GM19452 (cell line): ENCODE measurements around the gene CCND2.

ENCODE experiments used
- ATAC-seq: cut with Tn5 transposase; IDR thresholded peaks from one replicate; pipeline ENCODE4 v1.9.1; 2021; ENCODE audit not compliant: unreplicated experiment

Gene CCND2

DNA sequence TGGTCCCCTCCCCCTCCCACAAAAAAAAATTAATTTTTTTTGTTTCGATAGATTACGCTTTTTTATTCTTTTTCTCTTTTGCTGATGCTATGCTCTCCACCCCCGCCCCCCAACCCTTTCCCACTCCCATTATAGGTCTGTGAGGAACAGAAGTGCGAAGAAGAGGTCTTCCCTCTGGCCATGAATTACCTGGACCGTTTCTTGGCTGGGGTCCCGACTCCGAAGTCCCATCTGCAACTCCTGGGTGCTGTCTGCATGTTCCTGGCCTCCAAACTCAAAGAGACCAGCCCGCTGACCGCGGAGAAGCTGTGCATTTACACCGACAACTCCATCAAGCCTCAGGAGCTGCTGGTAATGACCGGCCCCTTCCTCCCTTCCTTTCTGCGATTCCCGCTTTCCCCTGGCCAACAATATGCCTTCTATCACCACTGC is 2.3 kb downstream of the CCND2 start:
- no peak for ATAC-seq

DNA sequence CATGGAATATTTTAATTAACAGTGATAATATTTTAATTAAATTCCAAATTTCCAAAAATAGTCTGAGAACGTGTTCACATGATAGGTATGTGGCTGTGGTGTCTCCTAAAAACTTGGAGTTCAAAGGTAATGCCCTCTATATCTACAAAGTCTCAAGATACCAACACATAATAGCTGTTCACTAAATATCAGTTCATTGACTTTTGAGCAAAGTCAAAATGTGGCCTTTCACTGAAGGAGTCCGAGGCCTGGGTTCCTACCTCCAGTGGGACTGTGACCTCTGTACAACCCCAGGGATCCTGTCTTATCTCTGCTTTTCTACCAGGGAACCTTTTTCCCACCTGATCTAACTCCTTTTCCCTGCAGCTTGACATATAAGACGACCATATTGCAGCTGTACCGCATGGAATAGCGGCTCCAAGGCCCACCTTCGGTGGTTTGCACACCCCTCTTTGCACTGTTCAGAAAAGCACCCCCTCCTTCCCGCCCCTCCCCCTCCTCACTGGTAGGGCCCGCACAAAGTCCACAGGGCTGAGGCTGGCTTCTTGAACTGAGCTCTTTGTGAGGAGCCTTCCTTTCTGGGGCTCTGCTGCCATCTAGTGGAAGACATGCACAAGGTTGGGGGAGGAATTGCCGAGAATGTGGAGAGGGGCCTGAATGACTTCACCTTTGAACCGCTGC is 3.1 kb downstream of the CCND2 start:
- ATAC-seq, result no peak

GRCh38 chr12:4277205-4277543 is 3.6 kb downstream of the CCND2 start:
- no peak for ATAC-seq

DNA sequence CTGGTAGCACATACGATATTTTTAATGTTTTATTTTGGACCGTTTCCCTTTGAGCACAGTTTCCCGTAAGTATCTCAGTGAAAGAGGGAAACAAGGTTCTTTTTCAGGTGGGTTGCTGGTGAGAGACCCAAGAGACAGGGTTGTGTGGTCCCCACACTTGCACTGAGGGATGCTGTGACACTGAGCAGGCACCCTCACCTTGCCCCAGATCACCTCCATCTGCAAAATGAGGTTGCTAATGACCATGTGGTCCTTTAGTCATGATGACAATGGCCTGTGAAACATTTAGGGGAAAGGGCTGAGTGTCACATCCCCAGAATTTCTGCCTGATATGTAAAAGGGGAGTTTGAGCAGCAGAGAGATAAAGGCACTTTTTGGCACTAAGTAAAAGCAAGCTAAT is 4.3 kb downstream of the CCND2 start:
- ATAC-seq, result no peak

DNA sequence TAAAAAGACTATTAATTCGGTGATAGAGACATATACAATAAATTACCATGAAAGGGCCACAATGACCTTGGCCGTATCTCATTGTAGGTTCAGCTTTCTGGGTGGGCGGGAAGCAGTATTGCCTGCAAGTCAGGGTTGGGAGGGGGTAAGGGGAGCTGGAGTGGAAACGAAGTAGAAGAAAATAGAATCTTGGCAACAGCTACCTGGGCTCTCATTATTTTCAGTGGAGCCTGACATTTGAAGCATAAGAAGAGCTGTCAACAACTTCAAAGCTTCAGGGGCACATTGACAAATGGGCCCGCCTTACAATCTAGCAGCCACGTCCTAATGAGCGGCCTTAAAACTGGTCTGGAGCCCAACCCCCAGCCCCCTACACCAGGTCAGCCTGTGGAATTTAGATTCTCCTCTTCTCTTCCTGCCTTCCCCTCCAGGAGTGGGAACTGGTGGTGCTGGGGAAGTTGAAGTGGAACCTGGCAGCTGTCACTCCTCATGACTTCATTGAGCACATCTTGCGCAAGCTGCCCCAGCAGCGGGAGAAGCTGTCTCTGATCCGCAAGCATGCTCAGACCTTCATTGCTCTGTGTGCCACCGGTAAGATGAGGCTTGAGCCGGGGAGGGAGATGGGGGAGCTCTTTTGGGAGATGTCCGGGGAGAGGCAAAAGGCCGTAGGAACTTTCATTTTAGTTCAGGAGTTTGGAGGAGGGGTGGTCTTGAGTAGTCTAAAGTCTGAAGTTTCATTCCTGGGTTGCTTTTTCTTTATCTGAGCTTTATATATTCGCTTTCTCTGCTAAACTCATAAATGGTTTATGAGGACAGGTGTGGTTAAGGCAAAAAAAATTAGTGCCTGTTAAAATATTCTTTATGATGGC is 5.0 kb downstream of the CCND2 start:
- no peak for ATAC-seq

GRCh38 chr12:4279198-4279690 is 5.7 kb downstream of the CCND2 start:
- no peak for ATAC-seq

- ATAC-seq, result no peak
Measured at GRCh38 chr12:4280351-4281163, 7.0 kb downstream of the CCND2 start.

DNA sequence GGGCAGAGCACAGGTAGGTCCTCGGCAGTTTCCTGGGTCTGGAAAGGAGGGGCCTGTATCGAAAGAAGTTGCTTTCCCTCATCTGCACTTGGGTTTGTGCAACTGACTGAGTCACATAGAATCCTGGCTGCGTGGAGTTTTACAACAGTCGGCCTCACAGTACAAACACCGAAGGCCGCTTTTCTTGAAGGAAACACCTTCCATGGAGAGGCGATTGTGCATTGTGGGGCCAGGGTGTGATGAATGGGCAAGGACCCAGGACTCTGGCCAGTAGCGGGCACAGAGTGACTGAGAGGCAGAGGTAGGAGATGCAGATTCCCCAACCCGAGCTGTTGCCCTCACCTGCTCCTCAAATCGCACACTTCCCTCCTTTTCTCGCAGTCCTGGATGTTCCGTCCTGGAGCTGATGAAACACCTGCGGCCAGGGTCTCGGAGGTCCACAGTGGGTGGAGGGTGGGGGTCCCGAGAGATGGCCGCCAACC is 7.7 kb downstream of the CCND2 start:
- ATAC-seq, result no peak

- ATAC-seq, result no peak
Measured at GRCh38 chr12:4282103-4282891, 8.7 kb downstream of the CCND2 start.

DNA sequence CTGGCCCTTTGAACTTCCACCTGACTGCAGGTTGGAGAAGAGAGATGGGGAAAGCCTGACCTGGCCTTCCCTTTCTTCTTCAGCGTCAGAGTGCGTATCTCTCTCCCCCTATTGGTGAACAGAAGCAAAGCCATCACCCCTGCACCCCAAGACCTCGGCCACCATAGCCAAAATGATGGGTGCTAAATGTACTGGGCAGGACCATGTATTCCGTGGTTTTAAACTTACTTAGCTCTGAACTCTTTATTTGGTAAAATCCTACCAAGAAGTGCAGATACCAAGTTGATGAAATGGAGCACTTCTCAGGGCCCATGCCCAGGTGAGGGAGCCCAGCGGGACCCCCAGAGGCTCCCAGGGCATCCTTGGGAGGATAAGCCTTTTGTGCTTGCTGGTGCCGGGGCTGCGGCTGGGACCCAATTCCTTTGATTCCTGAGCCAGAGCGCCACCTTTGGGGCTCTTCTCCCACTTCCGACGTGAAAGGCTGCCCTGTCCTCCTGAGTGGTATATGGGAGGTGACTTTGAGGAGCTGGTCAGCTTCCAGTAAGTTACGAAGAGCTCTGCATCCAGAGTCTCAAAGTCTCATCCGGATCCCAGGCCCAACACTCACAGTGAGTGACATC is 9.4 kb downstream of the CCND2 start:
- ATAC-seq, result no peak

DNA sequence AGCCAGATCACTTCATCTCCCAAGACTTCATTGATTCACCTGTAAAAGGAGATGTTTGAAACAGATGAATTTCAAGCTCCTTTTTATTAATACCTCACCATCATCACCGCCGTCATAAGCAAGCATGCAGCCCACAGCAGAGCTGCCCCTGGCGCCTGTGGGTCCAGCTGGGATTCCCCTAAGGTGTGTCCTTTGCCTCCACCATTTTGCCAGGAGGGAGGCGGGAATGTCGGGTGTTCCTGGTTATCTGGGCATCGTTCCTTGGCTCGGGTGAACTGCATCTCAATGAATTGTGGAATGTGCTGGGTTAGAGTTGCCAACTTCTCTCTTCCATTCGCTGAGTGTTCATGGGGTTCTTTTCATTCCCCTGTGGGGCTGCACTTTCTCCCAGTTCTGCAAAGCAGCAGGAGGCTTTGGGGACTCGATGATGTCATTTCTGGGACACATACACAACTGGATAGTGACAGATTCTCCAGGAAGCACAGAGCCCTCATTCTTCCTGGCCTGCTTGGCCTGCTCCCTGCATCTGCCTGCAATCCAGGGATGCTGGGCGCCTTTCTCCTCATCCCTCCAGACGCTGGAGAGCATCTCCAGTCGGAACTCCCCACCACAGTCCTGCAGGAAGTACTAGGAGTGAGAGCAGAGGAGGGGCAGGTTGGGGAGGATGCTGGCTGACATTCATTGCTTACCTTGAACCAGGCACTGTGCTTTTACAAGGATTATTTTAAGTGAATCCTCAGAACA is 10.1 kb downstream of the CCND2 start:
- no peak for ATAC-seq

GRCh38 chr12:4284306-4284705 is 10.7 kb downstream of the CCND2 start:
- ATAC-seq, result no peak

GRCh38 chr12:4285070-4285469 is 11.5 kb downstream of the CCND2 start:
- ATAC-seq, result no peak

DNA sequence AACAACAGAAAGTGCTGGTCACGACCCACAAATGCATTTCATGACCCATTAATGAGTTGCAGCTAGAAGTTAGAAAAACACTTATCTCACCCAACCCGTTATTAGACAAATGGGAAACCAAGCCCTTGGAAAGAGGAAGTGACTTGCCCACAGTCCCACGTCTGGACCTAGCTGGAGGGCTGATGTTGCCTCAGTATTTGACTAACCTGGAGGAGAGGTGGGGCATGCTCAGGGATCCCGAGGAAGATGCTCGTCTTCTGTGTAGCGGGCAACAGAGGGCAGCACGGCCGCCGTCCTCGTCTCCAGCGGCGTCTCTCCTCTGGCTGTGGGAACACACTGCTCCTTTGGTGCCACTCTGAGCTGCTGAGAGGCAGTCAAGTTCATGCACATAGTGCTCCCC is 12.7 kb downstream of the CCND2 start:
- no peak for ATAC-seq

DNA sequence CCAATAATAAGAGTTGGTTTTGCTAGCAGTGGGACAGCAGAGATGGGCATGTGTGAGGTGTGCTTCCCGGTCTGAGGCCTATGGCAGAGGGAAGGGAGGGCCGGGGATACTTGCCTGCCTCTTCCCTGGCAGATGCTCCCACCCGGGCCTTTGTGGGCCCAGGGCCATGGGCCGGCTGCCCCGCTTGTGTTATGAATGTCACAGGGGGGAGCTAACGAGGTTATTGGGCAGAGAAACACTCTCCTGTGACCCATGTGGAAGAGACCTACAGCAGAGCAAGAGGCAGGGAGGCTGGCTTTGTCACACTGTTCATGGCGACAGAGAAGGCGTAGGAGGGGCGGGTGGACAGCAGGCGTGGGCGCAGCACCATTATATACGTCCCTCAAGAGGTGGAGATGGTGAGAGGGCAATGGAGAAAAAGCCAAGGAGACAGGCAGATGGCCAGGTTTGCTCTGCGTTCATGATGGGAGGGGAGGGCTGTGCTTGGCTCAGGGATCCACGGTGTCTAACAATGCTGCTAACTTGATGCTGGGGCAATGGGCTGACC is 13.3 kb downstream of the CCND2 start:
- ATAC-seq, result no peak

- ATAC-seq, result no peak
Measured at GRCh38 chr12:4287325-4288211, 14.0 kb downstream of the CCND2 start.

- no peak for ATAC-seq
Measured at GRCh38 chr12:4288296-4289131, 15.0 kb downstream of the CCND2 start.
